T-cell (primary cell): ENCODE results near the gene GUCA1C. TPM values are rescaled to one million over a fixed set of nuclear protein-coding genes. Genes with fewer than 3 reads are reported as not detected.

Source experiments
- ATAC-seq, 4 experiments: fragments of 200-7000 bp in 3 of 4; fragments of 150-1000 bp in 1 of 4; cut with Tn5 transposase; replicated peaks in 1 of 4; 1 replicate in 3 of 4; 2 replicates in 1 of 4; pipeline ENCODE4 v1.10.0; 2021; ENCODE audit warnings: moderate library complexity in 3 of 4, mild to moderate bottlenecking in 2 of 4, moderate number of reproducible peaks in 1 of 4
- CTCF ChIA-PET, 2 donors: fragments of 300-600 bp; sonication (Branson Sonifier 250); formaldehyde crosslinking; loops; one replicate each; lab custom pipeline; 2022; ENCODE audit warnings: antibody characterized with exemption in 2 of 2; lab: Charles Lee
- POLR2A ChIA-PET, 2 donors: fragments of 300-600 bp; sonication (Branson Sonifier 250); formaldehyde crosslinking; loops; one replicate each; lab custom pipeline; 2022; ENCODE audit warnings: antibody characterized with exemption in 2 of 2; lab: Charles Lee
- DNase-seq, 35 experiments: peaks; one replicate each; pipeline versions ENCODE4 v3.0.0 to v3.0.0-alpha.2; 2013 to 2023
- H3K27ac ChIP-seq: one replicate; pipeline ENCODE4 v1.5.1; 2013; ENCODE audit warnings: low read length
- H3K27me3 ChIP-seq, 2 experiments: replicated peaks in 1 of 2; 1 replicate in 1 of 2; 2 replicates in 1 of 2; pipeline versions ENCODE4 v1.6.1 to v1.7.0; 2013; ENCODE audit warnings: low read length in 1 of 2, mixed read lengths in 1 of 2; ENCODE audit not compliant: control insufficient read depth in 2 of 2, insufficient read depth in 2 of 2; ENCODE audit errors: extremely low read depth in 1 of 2
- H3K36me3 ChIP-seq, 2 donors: 1 replicate in 1 of 2; 2 replicates in 1 of 2; pipeline versions ENCODE4 v1.6.1 to v1.7.0; 2013; ENCODE audit warnings: low read length in 1 of 2; ENCODE audit not compliant: control insufficient read depth in 2 of 2, insufficient read depth in 1 of 2; ENCODE audit errors: extremely low read depth in 1 of 2
- H3K4me1 ChIP-seq, 2 experiments: 1 replicate in 1 of 2; 2 replicates in 1 of 2; pipeline versions ENCODE4 v1.6.1 to v1.7.0; 2013; ENCODE audit warnings: low read length in 2 of 2, mixed read lengths in 1 of 2; ENCODE audit not compliant: insufficient read depth in 2 of 2, control insufficient read depth in 1 of 2; ENCODE audit errors: extremely low read depth in 1 of 2
- H3K4me3 ChIP-seq, 2 donors: 1 replicate in 1 of 2; 2 replicates in 1 of 2; pipeline versions ENCODE4 v1.5.1 to v1.7.0; 2013; ENCODE audit warnings: mild to moderate bottlenecking in 2 of 2, low read length in 1 of 2, moderate library complexity in 1 of 2; ENCODE audit not compliant: control insufficient read depth in 1 of 2; ENCODE audit errors: extremely low read depth in 1 of 2
- H3K9me3 ChIP-seq: 2 replicates; pipeline ENCODE4 v1.7.0; 2013
- H3K27ac Mint-ChIP-seq, 2 donors: one replicate each; pipeline ENCODE4 v1.8.0; 2020 to 2021; ENCODE audit warnings: mild to moderate bottlenecking in 2 of 2, mixed read lengths in 2 of 2
- H3K27me3 Mint-ChIP-seq, 2 donors: one replicate each; pipeline ENCODE4 v1.8.0; 2021 to 2022; ENCODE audit warnings: mixed read lengths in 2 of 2
- H3K36me3 Mint-ChIP-seq: one replicate; pipeline ENCODE4 v1.8.0; 2021; ENCODE audit warnings: mixed read lengths
- H3K4me1 Mint-ChIP-seq, 3 donors: one replicate each; pipeline ENCODE4 v1.8.0; 2020 to 2022; ENCODE audit warnings: mixed read lengths in 3 of 3, mild to moderate bottlenecking in 1 of 3
- H3K4me3 Mint-ChIP-seq, 3 donors: one replicate each; pipeline ENCODE4 v1.8.0; 2020 to 2022; ENCODE audit warnings: mild to moderate bottlenecking in 3 of 3, mixed read lengths in 3 of 3, moderate library complexity in 3 of 3
- H3K9me3 Mint-ChIP-seq, 3 donors: one replicate each; pipeline ENCODE4 v1.8.0; 2020 to 2022; ENCODE audit warnings: mixed read lengths in 3 of 3
- whole genome bisulfite sequencing: methylation state at CpG from one replicate; pipeline ENCODE4 v1.1.5; 2013; ENCODE audit warnings: missing lambda C conversion rate; ENCODE audit not compliant: insufficient coverage; 5-methylcytosine and 5-hydroxymethylcytosine counted together
- total RNA-seq, 35 experiments: library from RNA in 6 of 35; stranded (reverse) in 6 of 35; fragments of 120-200 nt in 1 of 35; gene quantifications; one replicate each; pipeline versions ENCODE4 v1.2.1 to v1.2.4 and lab custom pipeline; 2013 to 2026

GUCA1C gene
- total RNA-seq, 5 donors from 2014 or later (not counting 1 experiment from before 2014, with no cell fraction given): not detected

- DNase-seq: no peak
- CTCF ChIA-PET: no interaction called here
Measured at GRCh38 chr3:108972482-108972881, 18.8 kb upstream of the GUCA1C start.

GRCh38 chr3:108970561-108970960 is 16.9 kb upstream of the GUCA1C start:
- H3K4me3 Mint-ChIP-seq: no peak overlapping the region
- no peaks in the 10 kb centered on the region for H3K36me3 Mint-ChIP-seq
- ChIA-PET POLR2A (no interaction called here), CTCF (interaction anchor here in 1 of 2 donors (1.2 kb wide), 1 partner anchor 53 kb away, joined by 4 read pairs; no protein-coding TSS in a partner anchor)
- H3K27me3 Mint-ChIP-seq: peaks cover 0 to 3% of the 10 kb centered on the region in 2 donors
- peaks cover 2 to 6% (median 3%) of the 10 kb centered on the region in 3 donors for H3K4me1 Mint-ChIP-seq
- no peak overlapping the region for H3K27ac ChIP-seq
- no peaks in the 10 kb centered on the region for H3K9me3 ChIP-seq
- H3K36me3 ChIP-seq: no peaks in the 10 kb centered on the region
- H3K4me3 ChIP-seq: no peak overlapping the region
- no peak overlapping the region for H3K27ac Mint-ChIP-seq
- no peaks in the 10 kb centered on the region for H3K9me3 Mint-ChIP-seq
- no peaks in the 10 kb centered on the region for H3K4me1 ChIP-seq
- no peaks in the 10 kb centered on the region for H3K27me3 ChIP-seq
- WGBS: 0% methylated on average over 1 of the region's 3 CpGs
- DNase-seq (no peak), ATAC-seq (peak in 1 of 4 experiments; percentile 6)

More at GRCh38 chr3:108972482-108972881, 18.8 kb upstream of the GUCA1C start:
- no peaks in the 10 kb centered on the region for H3K36me3 ChIP-seq
- POLR2A ChIA-PET: no interaction called here
- no peaks in the 10 kb centered on the region for H3K4me1 ChIP-seq
- Mint-ChIP-seq H3K4me1 (peaks cover 2 to 6% (median 3%) of the 10 kb centered on the region in 3 donors), H3K27ac (no peak overlapping the region), H3K36me3 (no peaks in the 10 kb centered on the region), H3K9me3 (no peaks in the 10 kb centered on the region), H3K4me3 (no peak overlapping the region), H3K27me3 (peaks cover 0 to 3% of the 10 kb centered on the region in 2 donors)
- no peak for ATAC-seq
- no peaks in the 10 kb centered on the region for H3K9me3 ChIP-seq
- no peak overlapping the region for H3K27ac ChIP-seq
- H3K27me3 ChIP-seq: no peaks in the 10 kb centered on the region
- H3K4me3 ChIP-seq: no peak overlapping the region
- WGBS: no CpG with 5 or more reads among the region's 3 CpGs

GRCh38 chr3:108966773-108967172 is 13.1 kb upstream of the GUCA1C start:
- Histone ChIP-seq H3K4me1 (no peaks in the 10 kb centered on the region), H3K36me3 (no peaks in the 10 kb centered on the region), H3K27ac (no peak overlapping the region), H3K27me3 (no peaks in the 10 kb centered on the region), H3K4me3 (no peak overlapping the region), H3K9me3 (no peaks in the 10 kb centered on the region)
- CTCF ChIA-PET: interaction anchor here in 1 of 2 donors (0.6 kb wide), 1 partner anchor 325 kb away, joined by 3 read pairs; no protein-coding TSS in a partner anchor
- DNase-seq: no peak
- ATAC-seq: no peak
- Mint-ChIP-seq H3K9me3 (no peaks in the 10 kb centered on the region), H3K27me3 (no peaks in the 10 kb centered on the region), H3K36me3 (no peaks in the 10 kb centered on the region), H3K27ac (no peak overlapping the region), H3K4me1 (peaks cover 2 to 6% (median 3%) of the 10 kb centered on the region in 3 donors), H3K4me3 (no peak overlapping the region)
- POLR2A ChIA-PET: no interaction called here
- no CpG with 5 or more reads among the region's 3 CpGs for WGBS

- Mint-ChIP-seq H3K27me3 (peaks cover 4 to 5% of the 10 kb centered on the region in 2 donors), H3K9me3 (no peaks in the 10 kb centered on the region), H3K4me3 (no peak overlapping the region), H3K4me1 (no peaks in the 10 kb centered on the region), H3K27ac (no peak overlapping the region), H3K36me3 (no peaks in the 10 kb centered on the region)
- H3K9me3 ChIP-seq: no peaks in the 10 kb centered on the region
- H3K4me1 ChIP-seq: no peaks in the 10 kb centered on the region
- WGBS: no CpG with 5 or more reads among the region's 1 CpG
- ChIA-PET CTCF (interaction anchor here (0.6 to 0.7 kb wide), 2 partner anchors 43 to 140 kb away, joined by 3 read pairs; no protein-coding TSS in a partner anchor), POLR2A (no interaction called here)
- H3K4me3 ChIP-seq: no peak overlapping the region
- DNase-seq: no peak
- no peak for ATAC-seq
- H3K36me3 ChIP-seq: no peaks in the 10 kb centered on the region
- H3K27me3 ChIP-seq: no peaks in the 10 kb centered on the region
- H3K27ac ChIP-seq: no peak overlapping the region
Measured at GRCh38 chr3:108959017-108959416, 5.3 kb upstream of the GUCA1C start.

- Mint-ChIP-seq H3K9me3 (no peaks in the 10 kb centered on the region), H3K4me3 (no peak overlapping the region), H3K36me3 (no peaks in the 10 kb centered on the region), H3K4me1 (no peaks in the 10 kb centered on the region), H3K27me3 (peaks cover 12 to 21% of the 10 kb centered on the region in 2 donors), H3K27ac (no peak overlapping the region)
- Histone ChIP-seq H3K36me3 (no peaks in the 10 kb centered on the region), H3K27me3 (no peaks in the 10 kb centered on the region), H3K4me3 (no peak overlapping the region), H3K27ac (no peak overlapping the region), H3K4me1 (no peaks in the 10 kb centered on the region), H3K9me3 (no peaks in the 10 kb centered on the region)
- ATAC-seq (no peak), DNase-seq (no peak)
- CTCF ChIA-PET: interaction anchor here in 1 of 2 donors (1.3 kb wide), 1 partner anchor 70 kb away, joined by 4 read pairs; no protein-coding TSS in a partner anchor
- 100% methylated on average over 1 of the region's 4 CpGs for WGBS
- POLR2A ChIA-PET: interaction anchor here (0.7 to 0.8 kb wide), 2 partner anchors 264 to 1328 kb away, joined by 5 read pairs; no protein-coding TSS in a partner anchor
Measured at GRCh38 chr3:108953210-108953609, 469 bp downstream of the GUCA1C start.

GRCh38 chr3:108951820-108952501 is 1.7 kb downstream of the GUCA1C start:
- DNase-seq (no peak), ATAC-seq (no peak)
- Histone ChIP-seq H3K4me3 (no peak overlapping the region), H3K9me3 (no peaks in the 10 kb centered on the region), H3K4me1 (no peaks in the 10 kb centered on the region), H3K27ac (no peak overlapping the region), H3K36me3 (no peaks in the 10 kb centered on the region), H3K27me3 (no peaks in the 10 kb centered on the region)
- ChIA-PET POLR2A (no interaction called here), CTCF (no interaction called here)
- 60% methylated on average over 1 of the region's 7 CpGs for WGBS
- Mint-ChIP-seq H3K27me3 (peaks cover 12 to 21% of the 10 kb centered on the region in 2 donors), H3K27ac (no peak overlapping the region), H3K4me3 (no peak overlapping the region), H3K4me1 (no peaks in the 10 kb centered on the region), H3K36me3 (no peaks in the 10 kb centered on the region), H3K9me3 (no peaks in the 10 kb centered on the region)
